Lower leg skin (tissue), 3 donors: ENCODE measurements around the gene NUP188.

ENCODE experiments used
- POLR2A ChIP-seq, 2 donors: fragments of 450-650 bp; IDR thresholded peaks; one replicate each; pipeline ENCODE4 v1.6.1; 2016 to 2017; ENCODE audit warnings: antibody characterized with exemption in 2 of 2, mild to moderate bottlenecking in 1 of 2, moderate library complexity in 1 of 2
- TF ChIP-seq, protein P1 (sequence below), 3 donors: fragments of 450-650 bp; IDR thresholded peaks; one replicate each; pipeline ENCODE4 v1.5.1; 2016; ENCODE audit warnings: antibody characterized with exemption in 3 of 3, mild to moderate bottlenecking in 3 of 3, moderate library complexity in 2 of 3

- TF ChIP-seq, protein P1, sequence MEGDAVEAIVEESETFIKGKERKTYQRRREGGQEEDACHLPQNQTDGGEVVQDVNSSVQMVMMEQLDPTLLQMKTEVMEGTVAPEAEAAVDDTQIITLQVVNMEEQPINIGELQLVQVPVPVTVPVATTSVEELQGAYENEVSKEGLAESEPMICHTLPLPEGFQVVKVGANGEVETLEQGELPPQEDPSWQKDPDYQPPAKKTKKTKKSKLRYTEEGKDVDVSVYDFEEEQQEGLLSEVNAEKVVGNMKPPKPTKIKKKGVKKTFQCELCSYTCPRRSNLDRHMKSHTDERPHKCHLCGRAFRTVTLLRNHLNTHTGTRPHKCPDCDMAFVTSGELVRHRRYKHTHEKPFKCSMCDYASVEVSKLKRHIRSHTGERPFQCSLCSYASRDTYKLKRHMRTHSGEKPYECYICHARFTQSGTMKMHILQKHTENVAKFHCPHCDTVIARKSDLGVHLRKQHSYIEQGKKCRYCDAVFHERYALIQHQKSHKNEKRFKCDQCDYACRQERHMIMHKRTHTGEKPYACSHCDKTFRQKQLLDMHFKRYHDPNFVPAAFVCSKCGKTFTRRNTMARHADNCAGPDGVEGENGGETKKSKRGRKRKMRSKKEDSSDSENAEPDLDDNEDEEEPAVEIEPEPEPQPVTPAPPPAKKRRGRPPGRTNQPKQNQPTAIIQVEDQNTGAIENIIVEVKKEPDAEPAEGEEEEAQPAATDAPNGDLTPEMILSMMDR (IDR thresholded peaks at IDR 0.05): no peak
- TF ChIP-seq POLR2A (IDR thresholded peaks at IDR 0.05): no peak
These were observed 51.0 kb downstream of the NUP188 start for GRCh38 chr9:128998462-128998861.
